Dedifferentiated amniotic fluid mesenchymal stem cell (primary cell): ENCODE measurements around the gene B3GALNT2.
A peak's percentile ranks its signal among the peaks of the same experiment; 100 is the strongest.
"Not testable (repeated sequence)": the region's sequence is repeated elsewhere in the genome, so short reads cannot be mapped to it uniquely, and the experiment has no call there.

Experiments used
- DNase-seq: peaks from one replicate; pipeline ENCODE4 v3.0.0-alpha.2; 2016; ENCODE audit errors: extremely low spot score

The B3GALNT2 gene

GRCh38 chr1:235504494-235505222, 406 bp upstream of the B3GALNT2 start:
- peak; percentile 99 for DNase-seq

- DNase-seq, result peak; percentile 46
Observed at GRCh38 chr1:235503403-235504121, 690 bp downstream of the B3GALNT2 start.

GRCh38 chr1:235502601-235503402, 1.4 kb downstream of the B3GALNT2 start:
- DNase-seq, result peak; percentile 50

GRCh38 chr1:235500971-235501540, 3.2 kb downstream of the B3GALNT2 start:
- no peak for DNase-seq

GRCh38 chr1:235495551-235495950, 8.7 kb downstream of the B3GALNT2 start:
- no peak for DNase-seq

- no peak for DNase-seq
Observed at GRCh38 chr1:235495030-235495429, 9.2 kb downstream of the B3GALNT2 start.

GRCh38 chr1:235494531-235494930, 9.7 kb downstream of the B3GALNT2 start:
- no peak for DNase-seq

- DNase-seq, result no peak
Observed at GRCh38 chr1:235491644-235492043, 12.6 kb downstream of the B3GALNT2 start.

GRCh38 chr1:235486321-235486720, 17.9 kb downstream of the B3GALNT2 start:
- no peak for DNase-seq

- no peak for DNase-seq
Observed at GRCh38 chr1:235485558-235485957, 18.7 kb downstream of the B3GALNT2 start.

GRCh38 chr1:235483090-235483489, 21.2 kb downstream of the B3GALNT2 start:
- DNase-seq, result no peak

- no peak for DNase-seq
Observed at GRCh38 chr1:235473806-235474205, 30.4 kb downstream of the B3GALNT2 start.

- no peak for DNase-seq
Observed at GRCh38 chr1:235470741-235471439, 33.4 kb downstream of the B3GALNT2 start.

GRCh38 chr1:235469897-235470296, 34.4 kb downstream of the B3GALNT2 start:
- not testable (repeated sequence) for DNase-seq

- no peak for DNase-seq
Observed at GRCh38 chr1:235468970-235469369, 35.3 kb downstream of the B3GALNT2 start.

GRCh38 chr1:235468004-235468403, 36.2 kb downstream of the B3GALNT2 start:
- DNase-seq, result no peak

GRCh38 chr1:235465066-235465465, 39.2 kb downstream of the B3GALNT2 start:
- DNase-seq, result no peak

- DNase-seq, result not testable (repeated sequence)
Observed at GRCh38 chr1:235462832-235463231, 41.4 kb downstream of the B3GALNT2 start.

- DNase-seq, result no peak
Observed at GRCh38 chr1:235461954-235462353, 42.3 kb downstream of the B3GALNT2 start.

GRCh38 chr1:235460770-235461169, 43.5 kb downstream of the B3GALNT2 start:
- DNase-seq, result no peak

GRCh38 chr1:235457856-235458255, 46.4 kb downstream of the B3GALNT2 start:
- not testable (repeated sequence) for DNase-seq
